Measurements from ENCODE around the gene MICU1.
A peak's percentile ranks its signal among the peaks of the same experiment; 100 is the strongest.

The MICU1 gene

DNA sequence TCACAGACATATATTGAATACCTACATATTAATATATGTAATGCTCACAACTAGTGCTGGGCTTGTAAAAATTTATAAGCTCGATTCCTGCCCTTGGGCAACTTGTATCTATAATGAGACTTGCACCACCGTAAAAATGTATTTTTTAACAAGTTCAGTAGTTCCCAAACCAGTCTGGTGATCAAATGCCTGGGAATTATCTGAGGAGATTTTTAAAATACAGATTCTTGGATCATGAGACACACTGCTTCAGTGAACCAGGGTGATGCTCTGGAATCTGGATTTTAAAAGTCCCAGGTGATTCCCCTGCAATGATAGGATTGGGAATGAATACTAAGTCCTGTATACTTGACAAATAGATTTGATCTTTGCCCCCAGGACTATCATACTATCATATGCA is 4.3 kb upstream of the MICU1 start:
- DNase-seq (ENCODE audit: low read depth in 2 of 2), result no peak

- no peak for DNase-seq (ENCODE audit: low read depth in 2 of 2)
These were observed 520 bp upstream of the MICU1 start for GRCh38 chr10:72626444-72626754.

GRCh38 chr10:72625276-72625607 is 637 bp downstream of the MICU1 start:
- DNase-seq (ENCODE audit: low read depth in 2 of 2), result no peak

DNA sequence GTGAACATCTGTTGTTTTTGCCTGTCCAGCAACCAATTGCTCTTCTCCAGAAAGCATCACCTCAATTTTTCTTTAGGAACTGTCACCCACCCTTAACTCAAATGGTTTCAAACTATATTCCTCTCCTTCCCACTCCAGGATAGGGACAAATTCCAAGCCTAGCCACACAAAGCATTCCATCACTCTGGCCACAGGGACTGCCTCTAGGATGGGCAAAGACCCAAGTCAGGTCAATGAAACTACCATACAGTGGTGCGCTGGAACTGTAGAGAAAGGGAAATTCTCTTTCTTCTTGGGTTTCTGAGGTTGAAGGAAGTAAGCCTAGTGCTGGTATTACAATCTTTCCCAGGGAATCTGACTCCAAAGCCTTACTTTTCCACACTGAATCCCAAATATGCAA is 3.6 kb downstream of the MICU1 start:
- no peak for DNase-seq (ENCODE audit: low read depth in 2 of 2)

DNA sequence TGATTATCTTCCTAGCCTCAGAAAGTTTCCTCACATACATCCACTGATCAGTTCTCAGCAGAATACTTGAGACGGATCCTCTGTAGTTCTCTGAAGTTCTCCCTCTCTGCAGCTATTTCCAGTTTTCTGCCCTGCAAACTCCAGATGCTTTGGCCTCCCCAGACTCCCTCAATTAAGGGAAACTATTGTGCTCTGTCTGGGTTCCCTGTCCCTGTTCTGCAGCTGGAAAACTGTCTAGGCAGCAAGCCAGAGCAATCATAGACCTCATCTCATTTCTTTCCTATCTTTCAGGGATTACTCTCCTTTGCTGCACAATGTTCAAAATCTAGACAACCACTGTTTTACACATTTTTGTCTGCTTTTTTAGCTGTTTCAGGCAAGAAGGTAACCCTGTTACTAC is 9.2 kb downstream of the MICU1 start:
- DNase-seq (ENCODE audit: low read depth in 2 of 2), result no peak

DNA sequence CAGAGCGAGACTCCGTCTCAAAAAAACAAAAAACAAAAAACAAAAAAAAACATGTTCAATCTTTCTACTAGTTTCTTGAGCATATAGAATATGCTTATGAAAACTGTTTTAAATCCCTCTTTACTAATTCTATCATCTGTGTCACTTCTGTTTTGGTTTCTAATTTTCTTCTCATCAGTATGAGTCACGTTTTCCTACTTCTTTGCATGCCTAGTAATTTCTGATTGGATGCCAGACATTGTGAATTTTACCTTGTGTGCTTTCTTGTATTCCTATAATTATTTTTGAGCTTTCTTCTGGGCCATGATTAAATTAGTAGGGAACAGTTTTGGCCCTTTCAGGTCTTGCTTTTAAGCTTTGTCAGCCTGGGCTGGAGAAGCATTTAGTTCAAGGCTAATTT is 9.9 kb downstream of the MICU1 start:
- DNase-seq (ENCODE audit: low read depth in 2 of 2), result no peak

GRCh38 chr10:72612203-72612826 is 13.6 kb downstream of the MICU1 start:
- DNase-seq (ENCODE audit: low read depth in 2 of 2), result no peak

- DNase-seq (ENCODE audit: low read depth in 2 of 2), result no peak
These were observed 14.1 kb downstream of the MICU1 start for GRCh38 chr10:72611783-72612182.

DNA sequence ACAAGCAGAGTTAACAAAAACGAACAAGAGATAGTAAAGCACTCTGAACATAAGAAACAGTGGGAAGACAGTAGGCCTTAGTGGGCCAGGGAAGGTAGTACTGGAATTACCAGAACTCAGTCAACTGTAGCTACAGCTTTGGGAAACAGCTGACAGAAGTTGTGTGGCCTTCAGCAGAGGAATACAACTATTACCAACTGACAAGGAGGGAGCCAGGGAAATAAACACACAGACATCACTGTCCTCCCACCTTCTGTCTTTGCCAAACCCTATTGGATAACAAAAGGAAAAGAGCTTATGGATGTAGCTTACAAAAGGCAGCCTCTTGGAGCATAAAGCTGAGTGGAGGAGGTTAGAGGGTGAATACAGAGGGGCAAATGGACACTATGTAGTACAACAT is 15.4 kb downstream of the MICU1 start:
- no peak for DNase-seq (ENCODE audit: low read depth in 2 of 2)

GRCh38 chr10:72605122-72605521 is 20.8 kb downstream of the MICU1 start:
- DNase-seq (ENCODE audit: low read depth in 2 of 2), result peak; percentile 44 to 52

- DNase-seq (ENCODE audit: low read depth in 2 of 2), result no peak
These were observed 24.7 kb downstream of the MICU1 start for GRCh38 chr10:72601144-72601543.

- no peak for DNase-seq (ENCODE audit: low read depth in 2 of 2)
These were observed 26.8 kb downstream of the MICU1 start for GRCh38 chr10:72598769-72599701.

- peak; percentile 24 to 26 for DNase-seq (ENCODE audit: low read depth in 2 of 2)
These were observed 28.0 kb downstream of the MICU1 start for GRCh38 chr10:72597897-72598296.

DNA sequence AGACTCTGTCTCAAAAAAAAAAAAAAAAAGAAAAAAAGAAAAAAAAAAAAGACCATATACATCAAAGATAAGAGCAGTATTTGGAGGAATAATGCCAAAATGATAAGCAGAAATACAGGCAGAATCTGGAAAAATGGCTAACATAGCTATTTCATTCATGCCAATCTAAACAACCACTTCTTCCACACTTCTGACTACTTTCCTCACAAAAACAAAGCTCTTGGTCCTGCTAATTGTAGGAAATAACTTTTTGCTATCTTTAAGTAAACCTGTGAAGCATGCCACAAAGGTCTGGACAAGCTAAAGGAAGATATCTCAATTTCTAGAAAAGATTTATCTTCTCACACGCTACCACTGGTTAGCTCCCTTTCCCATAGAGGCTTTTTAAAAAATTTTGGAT is 30.4 kb downstream of the MICU1 start:
- no peak for DNase-seq (ENCODE audit: low read depth in 2 of 2)

DNA sequence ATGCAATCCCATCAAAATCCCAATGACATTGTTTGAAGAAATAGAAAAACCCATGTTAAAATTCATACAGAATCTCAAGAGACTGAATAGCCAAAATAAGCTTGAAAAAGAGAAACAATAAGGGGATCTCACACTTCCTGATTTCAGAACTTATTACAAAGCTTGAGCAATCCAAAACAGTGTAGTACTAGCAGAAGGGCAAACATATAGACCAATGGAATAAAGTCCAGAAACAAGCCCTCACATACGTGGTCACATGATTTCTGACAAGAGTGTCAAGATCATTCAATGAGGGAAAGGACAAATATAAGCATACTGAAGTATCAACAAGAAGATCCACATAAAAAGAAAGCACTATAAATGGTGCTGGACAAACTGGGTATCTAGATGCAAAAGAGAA is 31.9 kb downstream of the MICU1 start:
- DNase-seq (ENCODE audit: low read depth in 2 of 2), result no peak

DNA sequence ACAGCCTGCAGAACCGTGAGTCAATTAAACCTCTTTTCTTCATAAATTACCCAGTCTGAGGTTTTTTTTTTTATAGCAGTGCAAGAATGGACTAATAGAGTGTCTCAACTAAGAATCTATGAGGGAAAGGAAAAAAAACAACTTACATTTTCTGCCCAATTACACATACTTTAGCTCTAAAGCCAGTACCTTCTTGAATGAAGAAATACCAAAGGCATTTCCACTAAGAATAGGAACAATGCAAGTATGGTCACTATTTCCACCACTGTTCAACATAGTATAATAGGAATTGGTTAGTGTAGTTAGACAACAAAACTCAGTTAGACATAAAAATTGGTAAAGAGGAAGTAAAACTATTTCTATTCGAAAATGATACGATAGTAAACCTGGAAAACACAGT is 37.6 kb downstream of the MICU1 start:
- DNase-seq (ENCODE audit: low read depth in 2 of 2), result no peak

DNA sequence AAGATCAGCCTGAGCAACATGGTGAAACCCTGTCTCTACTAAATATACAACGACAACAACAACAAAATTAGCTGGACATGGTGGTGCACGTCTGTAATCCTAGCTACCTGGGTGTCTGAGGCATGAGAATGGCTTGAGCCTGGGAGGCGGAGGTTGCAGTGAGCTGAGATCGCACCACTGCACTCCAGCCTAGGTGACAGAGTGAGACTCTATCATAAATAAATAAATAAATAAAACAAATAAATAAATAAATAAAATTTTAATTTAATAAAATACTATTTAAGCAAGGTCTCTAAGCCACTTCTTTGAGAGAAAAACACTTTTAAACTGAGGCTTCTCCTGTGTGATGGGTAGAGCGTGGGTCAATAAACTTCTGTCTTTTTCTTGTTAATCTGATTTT is 38.3 kb downstream of the MICU1 start:
- DNase-seq (ENCODE audit: low read depth in 2 of 2), result no peak

GRCh38 chr10:72574636-72575035 is 51.2 kb downstream of the MICU1 start:
- no peak for DNase-seq (ENCODE audit: low read depth in 2 of 2)

- DNase-seq (ENCODE audit: low read depth in 2 of 2), result no peak
These were observed 52.8 kb downstream of the MICU1 start for GRCh38 chr10:72573079-72573478.

DNA sequence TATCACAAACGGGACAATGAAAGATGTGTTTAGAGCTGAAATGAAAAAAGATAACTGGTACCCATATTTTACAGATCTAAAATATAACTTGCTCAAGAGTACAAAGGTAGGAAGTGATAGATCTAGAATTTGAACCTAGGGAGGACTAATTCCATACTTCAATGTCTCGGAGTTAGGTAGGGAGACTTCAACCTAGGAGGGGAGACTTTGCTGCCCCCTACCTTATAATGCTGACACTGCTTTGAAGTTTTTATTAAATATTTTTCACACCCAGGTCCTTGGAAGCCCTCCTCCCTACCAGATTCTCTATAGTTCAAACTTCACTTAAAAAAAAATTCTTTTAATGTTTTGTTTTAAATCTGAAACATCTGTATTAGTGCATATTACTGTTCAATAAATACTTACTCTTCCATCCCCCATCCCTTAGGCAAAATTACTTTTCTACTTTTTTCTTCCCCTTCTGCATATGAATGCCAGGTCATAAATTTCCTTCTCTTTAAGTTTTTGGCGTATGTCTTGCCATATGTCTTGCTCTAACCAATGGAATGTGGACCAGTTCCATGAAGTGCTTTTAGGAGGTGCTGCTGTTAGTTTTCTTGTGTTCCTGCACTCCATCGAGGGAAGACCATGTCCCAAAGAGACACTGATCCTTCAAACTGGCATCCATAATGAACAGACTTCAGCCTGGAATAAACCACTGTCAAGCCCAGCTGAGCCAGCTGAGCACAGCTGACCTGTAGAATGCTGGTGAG is 57.8 kb downstream of the MICU1 start:
- DNase-seq (ENCODE audit: low read depth in 2 of 2), result peak; percentile 16 to 20

DNA sequence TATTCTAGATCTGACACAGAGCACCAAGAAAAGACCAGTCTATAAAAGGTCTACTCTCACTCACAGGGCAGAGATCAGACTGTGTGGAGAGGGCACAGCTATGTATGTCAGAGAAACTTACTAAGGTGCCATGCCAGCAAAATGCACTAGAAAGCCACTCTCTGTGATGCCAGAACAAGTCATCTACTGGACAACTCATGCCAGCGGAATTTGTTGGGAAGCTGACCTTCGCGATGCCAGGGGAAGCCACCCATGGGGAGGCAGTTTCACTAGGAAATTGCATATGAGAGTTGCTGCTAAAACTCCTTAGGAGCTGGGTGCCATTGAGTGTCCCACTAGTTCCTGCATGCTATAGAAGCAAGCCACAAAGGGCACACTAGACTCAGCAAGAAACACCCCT is 58.5 kb downstream of the MICU1 start:
- DNase-seq (ENCODE audit: low read depth in 2 of 2), result no peak

DNA sequence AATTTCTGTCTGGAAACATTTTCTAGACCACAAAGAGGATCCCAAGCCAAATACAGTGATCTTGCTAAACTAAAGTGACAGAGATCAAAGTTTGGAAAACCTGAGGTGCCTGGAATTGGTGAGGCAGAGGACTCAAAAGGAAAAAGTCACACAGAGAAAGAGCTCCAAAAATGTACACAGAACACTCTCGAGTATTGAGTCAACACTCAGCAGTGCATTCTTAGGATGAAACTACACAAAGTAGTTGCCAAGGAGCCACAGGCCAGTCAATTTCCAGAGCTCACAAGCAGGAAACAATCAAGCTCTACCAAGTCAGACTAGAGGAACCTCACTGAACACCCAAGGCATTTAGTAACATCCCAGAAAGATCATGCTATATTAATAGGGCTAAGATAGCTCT is 61.3 kb downstream of the MICU1 start:
- DNase-seq (ENCODE audit: low read depth in 2 of 2), result peak; percentile 15 to 21
